ENCODE results near the gene BCKDHA.

GRCh38 chr19:41433171-41433570 lies 35.6 kb downstream of the BCKDHA start:
- TF ChIP-seq USF2 (IDR thresholded peaks at IDR 0.05; ENCODE audit: borderline replicate concordance, low read depth, low read length) (no peak), TCF12 (IDR thresholded peaks at IDR 0.05) (no peak), CHD2 (IDR thresholded peaks at IDR 0.05; ENCODE audit: low read length, partially characterized antibody) (no peak), JUND (IDR thresholded peaks at IDR 0.05) (no peak), NRF1 (IDR thresholded peaks at IDR 0.05; ENCODE audit: low read depth, low read length) (no peak), RFX5 (IDR thresholded peaks at IDR 0.05; ENCODE audit: low read length) (no peak), POLR2AphosphoS5 (IDR thresholded peaks at IDR 0.05; ENCODE audit: low read depth, low read length) (no peak)
- TF ChIP-seq, protein P1, sequence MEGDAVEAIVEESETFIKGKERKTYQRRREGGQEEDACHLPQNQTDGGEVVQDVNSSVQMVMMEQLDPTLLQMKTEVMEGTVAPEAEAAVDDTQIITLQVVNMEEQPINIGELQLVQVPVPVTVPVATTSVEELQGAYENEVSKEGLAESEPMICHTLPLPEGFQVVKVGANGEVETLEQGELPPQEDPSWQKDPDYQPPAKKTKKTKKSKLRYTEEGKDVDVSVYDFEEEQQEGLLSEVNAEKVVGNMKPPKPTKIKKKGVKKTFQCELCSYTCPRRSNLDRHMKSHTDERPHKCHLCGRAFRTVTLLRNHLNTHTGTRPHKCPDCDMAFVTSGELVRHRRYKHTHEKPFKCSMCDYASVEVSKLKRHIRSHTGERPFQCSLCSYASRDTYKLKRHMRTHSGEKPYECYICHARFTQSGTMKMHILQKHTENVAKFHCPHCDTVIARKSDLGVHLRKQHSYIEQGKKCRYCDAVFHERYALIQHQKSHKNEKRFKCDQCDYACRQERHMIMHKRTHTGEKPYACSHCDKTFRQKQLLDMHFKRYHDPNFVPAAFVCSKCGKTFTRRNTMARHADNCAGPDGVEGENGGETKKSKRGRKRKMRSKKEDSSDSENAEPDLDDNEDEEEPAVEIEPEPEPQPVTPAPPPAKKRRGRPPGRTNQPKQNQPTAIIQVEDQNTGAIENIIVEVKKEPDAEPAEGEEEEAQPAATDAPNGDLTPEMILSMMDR (IDR thresholded peaks at IDR 0.05) = no peak
